ENCODE data around the gene FBLN2.

Gene FBLN2

GRCh38 chr3:13628841-13629551 lies 80.1 kb downstream of the FBLN2 start:
- no peak for DNase-seq

- no peak for DNase-seq
Measured at GRCh38 chr3:13629644-13630043, 80.7 kb downstream of the FBLN2 start.

- DNase-seq: no peak
Measured at GRCh38 chr3:13631256-13631655, 82.3 kb downstream of the FBLN2 start.

GRCh38 chr3:13633176-13633575 lies 84.3 kb downstream of the FBLN2 start:
- no peak for DNase-seq

DNA sequence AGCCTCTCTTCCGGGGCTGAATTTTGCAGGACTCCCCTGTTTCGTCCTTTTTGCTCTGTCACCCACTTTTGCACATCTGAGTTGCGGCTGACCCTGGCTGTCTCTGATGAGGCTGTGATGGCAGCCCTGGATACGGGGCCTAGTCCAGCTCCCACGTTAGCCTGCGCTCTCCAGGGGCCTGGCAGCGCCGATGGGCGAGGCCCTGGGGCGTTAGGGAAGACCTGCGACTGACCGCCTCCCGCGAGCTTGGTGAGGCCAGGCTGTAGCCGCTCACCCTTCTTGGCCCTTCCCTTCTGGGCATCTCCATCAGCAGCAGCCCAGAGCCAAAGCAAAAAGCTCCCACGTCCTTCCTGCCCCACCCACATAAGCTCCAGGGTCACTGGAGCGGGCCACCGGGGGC lies 85.2 kb downstream of the FBLN2 start:
- DNase-seq: no peak

DNA sequence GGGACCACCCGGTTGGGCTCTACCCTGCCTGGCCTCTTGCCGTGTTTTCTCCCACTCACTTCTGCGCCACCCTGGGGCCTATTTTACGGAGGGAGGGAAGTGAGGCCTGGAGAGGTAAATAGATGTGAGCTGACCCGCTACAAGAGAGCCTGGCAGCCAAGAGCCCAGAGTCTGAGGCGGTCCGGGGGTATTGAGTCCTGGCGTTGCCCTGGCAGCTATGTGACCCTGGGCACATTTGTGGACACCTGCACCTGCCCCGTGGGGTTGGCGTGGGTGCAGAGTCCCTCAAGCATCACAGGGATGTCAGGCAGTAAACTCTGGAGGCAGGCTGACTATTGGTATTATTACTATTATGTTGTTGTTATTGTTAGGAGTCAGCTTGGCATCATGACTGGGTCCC lies 85.7 kb downstream of the FBLN2 start:
- no peak for DNase-seq

DNA sequence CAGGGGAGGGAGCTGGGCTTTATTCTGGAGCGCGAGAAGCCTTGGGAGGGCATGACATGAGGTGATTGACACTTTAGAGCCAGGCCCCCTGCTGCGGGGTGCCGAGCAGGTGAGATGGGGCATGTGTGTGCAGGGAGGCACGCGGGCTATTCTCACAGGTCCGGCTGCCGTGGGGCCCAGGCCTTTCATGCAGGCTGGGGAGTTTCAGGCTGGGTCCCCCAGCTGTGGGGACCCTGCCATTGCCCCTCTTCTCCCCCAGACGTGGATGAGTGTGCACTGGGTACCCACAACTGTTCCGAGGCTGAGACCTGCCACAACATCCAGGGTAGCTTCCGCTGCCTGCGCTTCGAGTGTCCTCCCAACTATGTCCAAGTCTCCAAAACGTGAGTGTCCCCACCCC lies 87.3 kb downstream of the FBLN2 start:
- DNase-seq: no peak

- no peak for DNase-seq
Measured at GRCh38 chr3:13636874-13637273, 87.9 kb downstream of the FBLN2 start.

DNA sequence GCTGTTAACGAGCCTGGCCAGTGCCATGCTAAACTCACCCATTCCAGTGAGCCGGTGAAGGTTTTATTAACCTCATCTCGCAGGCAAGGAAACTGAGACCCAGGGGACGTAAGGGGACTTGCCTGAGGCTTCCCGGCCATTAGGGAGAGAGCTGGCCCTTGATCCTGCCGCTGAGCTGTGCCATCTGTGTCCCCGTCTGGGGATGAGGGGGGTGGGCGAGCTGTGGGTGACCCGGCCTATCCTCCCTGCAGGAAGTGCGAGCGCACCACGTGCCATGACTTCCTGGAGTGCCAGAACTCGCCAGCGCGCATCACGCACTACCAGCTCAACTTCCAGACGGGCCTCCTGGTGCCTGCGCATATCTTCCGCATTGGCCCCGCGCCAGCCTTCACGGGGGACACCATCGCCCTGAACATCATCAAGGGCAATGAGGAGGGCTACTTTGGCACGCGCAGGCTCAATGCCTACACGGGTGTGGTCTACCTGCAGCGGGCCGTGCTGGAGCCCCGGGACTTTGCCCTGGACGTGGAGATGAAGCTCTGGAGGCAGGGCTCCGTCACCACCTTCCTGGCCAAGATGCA lies 88.5 kb downstream of the FBLN2 start:
- DNase-seq: no peak

DNA sequence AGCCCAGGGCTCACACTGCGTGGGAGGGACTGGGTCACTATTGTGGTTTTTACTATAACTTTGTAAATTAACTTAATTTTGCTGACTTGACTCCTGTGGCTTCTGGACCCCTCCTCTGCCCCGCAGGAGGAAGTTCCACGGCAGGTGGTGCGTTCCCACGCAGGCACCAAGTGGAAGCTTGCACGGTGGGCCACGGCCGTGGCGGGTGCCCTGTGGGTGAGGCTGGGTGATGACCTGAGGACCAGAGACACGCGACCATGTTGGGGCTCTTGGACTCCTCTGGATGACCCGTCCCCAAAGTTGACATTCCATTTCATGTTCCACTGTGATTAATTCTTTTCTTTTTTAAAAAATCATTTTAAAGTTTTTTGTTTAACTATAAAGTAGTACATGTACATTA lies 89.0 kb downstream of the FBLN2 start:
- no peak for DNase-seq

DNA sequence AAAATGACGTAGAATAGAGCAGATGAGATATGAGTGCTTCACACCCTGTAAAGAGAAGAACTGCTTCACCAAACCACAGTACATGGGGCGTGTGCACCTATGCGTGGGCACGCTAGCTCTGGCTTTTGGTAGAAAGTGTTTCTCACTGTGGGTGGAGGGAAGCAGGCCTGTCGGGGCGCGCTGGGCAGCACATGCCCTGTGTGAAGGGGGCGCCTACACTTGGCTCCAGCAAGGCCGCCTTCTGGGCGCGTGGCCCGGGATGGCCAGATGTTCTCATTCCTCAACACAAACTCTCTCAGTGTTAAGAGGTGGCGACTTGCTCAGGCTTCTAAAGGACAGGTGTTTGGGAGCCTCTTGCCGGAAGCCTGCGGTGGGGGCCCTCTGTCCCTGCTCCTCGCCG lies 90.0 kb downstream of the FBLN2 start:
- DNase-seq: no peak

DNA sequence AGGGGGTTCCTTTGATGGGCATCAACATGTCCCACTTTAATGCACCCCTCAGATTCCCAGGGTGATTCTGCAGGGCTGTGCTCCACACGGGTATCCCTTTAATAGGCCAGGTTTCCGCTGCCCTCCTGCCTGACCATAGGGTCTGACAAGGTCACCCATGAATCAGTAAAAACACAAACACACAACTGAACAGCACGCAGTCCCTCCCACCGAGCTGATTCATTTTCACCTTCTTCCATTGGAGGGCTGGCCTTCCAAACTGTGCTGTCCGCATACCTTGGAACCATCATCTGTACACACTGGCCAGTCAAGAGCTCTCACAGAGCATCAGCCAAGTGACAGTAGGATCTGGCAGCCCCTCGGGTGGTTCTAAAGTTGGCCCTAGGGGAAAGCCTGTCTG lies 93.7 kb downstream of the FBLN2 start:
- no peak for DNase-seq

GRCh38 chr3:13644341-13645117 lies 95.6 kb downstream of the FBLN2 start:
- DNase-seq: no peak

DNA sequence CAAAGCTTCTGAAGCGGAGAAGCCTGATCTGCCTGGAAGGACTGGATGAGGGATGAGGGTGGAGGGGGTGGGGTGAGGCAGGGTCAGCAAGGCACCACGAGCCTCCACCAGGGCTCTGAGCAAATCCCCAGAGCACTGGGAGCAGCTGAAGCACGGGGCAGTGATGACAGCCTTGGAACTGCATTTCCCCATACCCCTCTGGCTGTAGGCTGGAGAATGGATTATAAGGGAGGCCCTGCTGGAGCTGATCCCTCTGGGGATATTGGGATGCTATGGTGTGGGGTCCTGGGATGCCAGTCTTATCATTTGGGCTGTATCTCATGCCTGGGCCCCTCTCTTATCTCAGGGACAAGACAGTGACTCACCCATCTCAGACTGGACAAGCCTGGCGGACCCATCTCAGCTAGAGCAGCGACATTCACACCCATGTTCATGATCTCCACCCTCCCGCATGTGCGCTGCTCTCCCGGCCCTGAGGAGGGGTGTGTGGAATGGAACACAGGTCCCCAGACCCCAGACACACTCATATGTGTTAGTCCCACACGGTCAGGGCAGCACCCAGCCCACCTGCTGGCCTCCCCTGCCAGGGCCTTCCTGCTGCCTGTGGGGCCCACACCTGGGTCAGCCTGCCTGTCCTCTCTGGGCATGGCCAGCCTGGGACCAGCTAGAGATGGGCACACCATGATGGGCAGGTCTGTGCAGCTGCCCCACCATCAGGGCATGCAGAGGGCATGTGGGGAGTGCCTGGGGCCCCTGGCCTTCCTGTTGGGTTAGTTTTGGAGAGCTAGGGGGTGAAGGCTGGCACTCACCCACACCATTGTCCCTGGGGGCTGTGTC lies 97.1 kb downstream of the FBLN2 start:
- DNase-seq: no peak

DNA sequence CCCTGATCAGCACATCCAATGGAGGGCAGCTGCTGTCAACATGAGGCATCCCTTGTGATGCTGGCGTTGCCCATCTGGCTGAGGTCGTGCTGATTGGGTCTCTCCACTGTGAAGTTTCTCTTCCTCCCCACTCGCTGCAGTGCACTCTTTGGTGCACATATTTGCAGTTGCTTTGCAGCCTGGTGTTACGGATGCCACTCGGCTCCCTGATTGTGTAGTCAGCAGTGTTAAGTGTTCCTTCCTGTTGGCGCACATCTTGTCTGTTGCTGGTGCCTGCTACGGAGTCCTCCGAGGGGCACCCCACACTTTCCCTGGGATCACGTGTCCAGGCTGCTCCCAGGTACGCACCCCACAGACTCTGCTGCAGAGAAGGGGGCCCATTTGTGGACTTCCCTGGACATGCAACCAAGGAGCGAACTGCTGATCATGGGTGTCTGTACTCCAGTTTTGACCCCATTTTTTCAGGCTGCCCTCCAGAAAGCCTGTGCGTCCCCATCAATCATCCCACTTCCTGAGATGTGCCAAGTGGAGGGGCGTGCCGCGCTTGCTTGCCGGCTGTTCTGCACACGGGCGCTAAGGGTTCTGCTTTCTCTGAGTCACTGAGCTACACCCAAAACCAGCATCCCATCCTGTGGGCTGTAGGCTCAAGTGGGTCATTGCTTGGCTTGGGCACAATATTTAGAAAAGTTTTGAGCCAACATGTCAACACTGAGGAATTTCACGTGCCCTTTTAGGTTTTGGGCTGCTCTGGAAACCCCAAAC lies 98.6 kb downstream of the FBLN2 start:
- peak; percentile 75 for DNase-seq

GRCh38 chr3:13648060-13649001 lies 99.4 kb downstream of the FBLN2 start:
- DNase-seq: peak; percentile 56

DNA sequence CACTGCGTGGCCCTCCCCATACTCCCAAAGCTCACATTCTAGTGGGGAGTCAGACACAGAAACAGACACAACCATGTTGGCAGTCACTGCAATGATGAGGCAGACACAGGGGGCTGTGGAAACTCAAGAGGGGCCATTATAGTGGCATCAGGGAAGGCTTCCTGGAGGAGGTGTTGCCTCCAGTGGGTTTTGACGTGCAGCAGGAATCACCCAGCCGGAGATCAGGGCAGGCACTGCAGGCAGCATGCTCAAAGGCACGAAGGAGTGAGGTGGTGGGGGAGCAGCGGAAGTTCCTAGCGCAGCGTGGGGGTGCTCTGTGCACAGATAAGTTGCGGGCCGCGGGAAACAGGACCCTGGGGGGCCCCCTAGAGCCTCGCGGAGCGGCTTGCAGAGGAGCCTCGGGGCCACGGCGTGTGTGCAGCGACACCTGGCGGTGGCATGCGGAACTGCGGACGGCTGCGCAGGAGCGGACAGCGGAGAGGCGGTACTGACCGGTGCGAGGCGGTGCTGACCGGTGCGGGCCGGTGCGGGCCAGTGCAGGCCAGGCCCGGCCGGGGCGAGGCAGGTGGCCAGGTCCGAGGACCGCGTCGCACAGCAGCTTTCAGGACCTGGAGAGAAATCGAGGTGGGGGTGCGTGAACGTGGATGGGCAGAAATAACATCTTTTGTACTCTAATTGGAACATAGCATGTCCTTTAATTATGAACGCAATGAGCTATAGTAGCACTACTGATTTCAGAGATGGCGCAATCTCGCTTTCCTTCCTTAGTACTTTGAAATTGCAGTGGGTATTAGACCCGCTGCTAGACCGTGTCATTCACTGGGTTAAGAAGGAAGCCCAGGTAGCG lies 101.5 kb downstream of the FBLN2 start:
- DNase-seq: peak; percentile 42

DNA sequence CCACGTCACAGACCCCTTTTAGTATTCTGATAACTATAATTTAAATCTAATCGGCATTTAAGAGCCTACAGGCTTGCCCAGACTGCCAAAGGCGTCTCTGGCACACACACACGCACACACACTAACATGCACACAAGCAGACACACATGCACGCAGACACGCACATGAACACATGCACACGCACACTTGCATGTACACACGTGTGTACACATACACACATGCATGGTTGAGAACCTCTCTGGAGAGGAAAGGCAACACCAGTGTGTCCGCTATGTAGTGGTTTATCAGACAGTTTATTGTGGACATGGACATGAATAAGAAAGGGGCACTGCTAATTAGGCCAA lies 102.1 kb downstream of the FBLN2 start:
- DNase-seq: no peak

GRCh38 chr3:13651775-13652428 lies 103.0 kb downstream of the FBLN2 start:
- DNase-seq: no peak

- DNase-seq: no peak
Measured at GRCh38 chr3:13652728-13653127, 103.8 kb downstream of the FBLN2 start.

Measured in MV-4-11 (cell line).